HG02885 (cell line): ENCODE data around the gene EIF4B.
A peak's percentile ranks its signal among the peaks of the same experiment; 100 is the strongest.
"Not testable (repeated sequence)": the region's sequence is repeated elsewhere in the genome, so short reads cannot be mapped to it uniquely, and the experiment has no call there.

ENCODE experiments used
- ATAC-seq: cut with Tn5 transposase; IDR thresholded peaks from one replicate; pipeline ENCODE4 v1.9.1; 2021; ENCODE audit warnings: mild to moderate bottlenecking; ENCODE audit not compliant: unreplicated experiment, poor library complexity

Gene EIF4B

GRCh38 chr12:53005986-53006809 is at the start of gene EIF4B:
Gene EIF4B, plus strand, starts transcription at chr12:53006456. Its CDS starts 28 bp downstream, at chr12:53006484.
- peak; percentile 90 for ATAC-seq

GRCh38 chr12:52956987-52957386 is 49.3 kb upstream of the EIF4B start:
- ATAC-seq: no peak

DNA sequence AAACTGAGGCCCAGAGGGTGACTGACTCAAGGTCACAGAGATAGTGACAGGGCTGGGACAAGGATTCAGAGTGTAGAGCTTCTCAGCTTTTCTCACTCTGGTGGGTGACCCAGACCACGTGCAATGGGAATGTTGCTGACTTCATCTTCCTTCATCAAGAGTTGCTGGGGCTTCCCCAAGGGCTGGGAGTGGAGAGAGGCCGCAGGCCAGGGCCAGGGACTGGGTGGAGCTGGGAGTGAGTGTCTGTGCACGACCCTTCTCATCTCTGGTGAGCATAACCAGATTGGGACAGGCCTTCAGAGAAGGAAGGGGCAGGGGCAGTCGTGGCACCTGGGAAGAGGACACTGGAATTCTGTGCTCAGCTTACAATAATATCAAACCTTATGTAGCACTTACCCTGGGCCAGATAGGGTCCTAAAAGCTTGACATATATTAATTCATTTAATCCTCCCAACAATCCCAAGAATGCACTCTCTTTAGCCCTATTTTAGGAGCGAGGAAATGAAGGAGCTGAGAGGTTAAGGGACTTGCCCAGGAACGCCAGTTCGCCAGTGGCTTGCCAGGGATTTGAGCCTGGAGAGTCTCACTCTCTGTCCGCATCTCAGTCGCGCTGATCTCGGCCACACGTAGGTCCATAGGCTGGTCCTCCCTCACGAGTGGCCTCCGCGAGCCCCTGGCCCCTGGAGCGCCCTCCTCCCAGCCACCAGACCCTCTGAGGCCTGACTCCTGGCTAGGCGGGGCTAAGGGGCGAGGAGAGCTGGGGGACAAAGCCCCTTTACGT is 41.5 kb upstream of the EIF4B start:
- no peak for ATAC-seq

DNA sequence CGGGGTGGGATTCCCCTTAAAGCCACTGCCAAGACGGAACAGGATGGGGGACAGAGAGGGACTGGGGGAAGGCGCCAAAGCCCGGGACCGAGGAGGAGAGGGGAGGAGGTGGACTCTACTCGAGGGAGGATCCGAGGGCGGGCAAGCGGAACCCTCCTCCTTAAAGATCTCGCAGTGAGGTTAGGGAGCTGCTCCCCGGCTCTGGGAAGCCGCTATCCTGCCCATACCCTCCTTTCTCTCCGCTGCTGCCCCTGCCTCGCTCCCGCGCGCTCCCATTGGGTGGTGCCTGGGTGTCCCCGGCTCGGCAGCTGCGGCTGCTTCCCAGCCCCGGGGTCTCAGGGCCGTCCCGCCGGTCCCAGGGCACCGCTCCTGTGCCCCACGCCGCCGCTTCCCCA is 40.9 kb upstream of the EIF4B start:
- no peak for ATAC-seq

DNA sequence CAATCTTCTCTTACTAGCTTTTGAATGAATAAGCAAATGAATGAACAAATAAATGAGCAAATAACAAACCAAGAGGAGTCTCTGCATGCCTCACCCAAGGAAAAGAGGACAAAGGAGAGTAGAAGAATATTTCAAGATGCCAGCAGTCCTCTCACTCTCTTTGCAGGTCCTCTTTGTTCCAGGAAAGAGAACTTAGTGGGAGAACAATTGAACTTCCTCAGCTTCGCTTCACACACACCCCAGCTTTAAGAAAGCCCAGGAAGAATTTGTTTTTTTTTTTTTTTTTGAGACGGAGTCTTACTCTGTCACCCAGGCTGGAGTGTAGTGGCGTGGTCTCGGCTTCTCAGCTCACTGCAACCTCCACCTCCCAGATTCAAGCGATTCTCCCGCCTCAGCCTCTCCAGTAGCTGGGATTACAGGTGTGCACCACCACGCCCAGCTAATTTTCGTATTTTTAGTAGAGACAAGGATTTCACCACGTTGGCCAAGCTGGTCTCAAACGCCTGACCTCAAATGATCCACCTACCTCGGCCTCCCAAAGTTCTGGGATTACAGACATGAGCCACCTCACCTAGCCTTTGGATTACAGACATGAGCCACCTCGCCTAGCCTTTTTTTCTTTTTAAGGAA is 37.0 kb upstream of the EIF4B start:
- no peak for ATAC-seq

- ATAC-seq: no peak
Measured at GRCh38 chr12:52969828-52970569, 36.3 kb upstream of the EIF4B start.

GRCh38 chr12:52971679-52972329 is 34.5 kb upstream of the EIF4B start:
- ATAC-seq: no peak

- ATAC-seq: no peak
Measured at GRCh38 chr12:52975204-52975603, 31.1 kb upstream of the EIF4B start.

- no peak for ATAC-seq
Measured at GRCh38 chr12:52975820-52976573, 30.3 kb upstream of the EIF4B start.

DNA sequence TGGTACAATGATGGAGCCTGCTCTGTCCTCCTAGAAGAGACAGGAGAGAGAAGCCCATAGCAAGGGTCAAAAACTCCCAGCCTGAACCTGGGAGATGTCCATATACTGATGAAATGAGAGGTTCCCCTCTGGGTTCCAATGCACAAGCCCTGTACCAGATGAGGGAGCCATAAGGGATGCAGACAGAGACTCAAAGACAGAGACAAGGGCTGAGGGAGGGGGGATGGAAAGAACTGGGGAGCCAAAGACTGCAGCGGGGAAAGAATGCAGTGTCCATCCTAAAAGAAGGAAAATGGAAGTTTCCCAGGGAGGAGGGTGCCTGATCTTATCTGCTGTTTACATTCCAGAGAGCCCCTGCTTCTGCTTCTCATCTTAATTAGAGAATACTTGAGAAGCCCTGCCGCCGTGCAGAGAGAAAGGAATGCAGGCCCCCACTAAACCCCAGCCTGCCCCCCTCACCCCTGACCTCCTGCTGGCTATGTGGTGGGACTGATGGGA is 29.6 kb upstream of the EIF4B start:
- no peak for ATAC-seq

GRCh38 chr12:52977170-52977569 is 29.1 kb upstream of the EIF4B start:
- ATAC-seq: no peak

GRCh38 chr12:52980096-52980649 is 26.1 kb upstream of the EIF4B start:
- ATAC-seq: no peak

DNA sequence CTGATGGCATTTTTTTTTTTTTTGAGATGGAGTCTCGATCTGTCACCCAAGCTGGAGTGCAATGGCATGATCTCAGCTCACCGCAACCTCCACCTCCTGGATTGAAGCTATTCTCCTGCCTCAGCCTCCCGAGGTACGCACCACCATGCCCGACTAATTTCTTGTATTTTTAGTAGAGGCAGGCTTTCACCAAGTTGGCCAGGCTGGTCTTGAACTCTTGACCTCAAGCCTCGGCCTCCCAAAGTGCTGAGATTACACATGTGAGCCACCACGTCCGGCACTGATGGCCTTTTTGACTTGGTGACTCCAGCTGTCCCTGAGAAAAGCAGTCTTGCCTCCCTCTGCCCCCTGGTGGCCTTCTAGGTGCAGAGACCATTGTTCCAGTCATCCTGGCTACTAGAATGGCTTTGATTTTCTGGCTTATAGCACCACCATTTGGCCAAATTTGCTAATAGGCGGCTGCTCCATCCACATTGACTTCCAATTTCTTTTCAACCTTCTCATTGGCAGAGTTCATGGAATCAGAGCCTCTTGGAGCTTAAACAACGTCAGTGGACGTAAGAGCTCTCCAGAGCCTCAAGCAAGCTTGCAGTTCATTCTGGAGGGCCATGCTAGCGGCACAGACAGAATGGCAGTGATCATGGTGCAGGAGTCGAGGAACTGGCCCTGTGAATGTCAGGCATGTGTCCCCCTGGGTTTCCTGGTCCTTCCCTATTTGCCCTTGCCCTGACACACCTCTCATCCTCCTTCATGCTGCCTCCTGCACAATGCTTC is 25.4 kb upstream of the EIF4B start:
- ATAC-seq: peak; percentile 77

DNA sequence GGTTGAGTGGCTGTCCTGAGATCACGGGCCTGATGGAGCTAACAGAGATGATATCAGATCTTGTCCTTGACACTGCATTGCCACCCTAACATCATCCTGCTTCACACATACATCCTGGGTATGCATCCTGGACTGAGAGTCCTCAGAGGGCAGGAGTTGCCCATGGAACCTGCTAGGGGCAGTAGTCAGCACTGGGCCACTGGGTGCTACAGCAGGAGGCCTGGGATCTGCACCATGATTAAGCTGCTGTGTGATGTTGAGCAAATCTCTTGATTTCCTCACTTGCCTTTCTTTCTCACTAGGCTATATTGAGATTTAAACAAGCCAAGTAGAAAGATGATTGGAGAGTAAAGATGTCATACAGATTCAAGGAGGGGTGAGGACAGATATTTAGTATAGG is 22.1 kb upstream of the EIF4B start:
- no peak for ATAC-seq

DNA sequence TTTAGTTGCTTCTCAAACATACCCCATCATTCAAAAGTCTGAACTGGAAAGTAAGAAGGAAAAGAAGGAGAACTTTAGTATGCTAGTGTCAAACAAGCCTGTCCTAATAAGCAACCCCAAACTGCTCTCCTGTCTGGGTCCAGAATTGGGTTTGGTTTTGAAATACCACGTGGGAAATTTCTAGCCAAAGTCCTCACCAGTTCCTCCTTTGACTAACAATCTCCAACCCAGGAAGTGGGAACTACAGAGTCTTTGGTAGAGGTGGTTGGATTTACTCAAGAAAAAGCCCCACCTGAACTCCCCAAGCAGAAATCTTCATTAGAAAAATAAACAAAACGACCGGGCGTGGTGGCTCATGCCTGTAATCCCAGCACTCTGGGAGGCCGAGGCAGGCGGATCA is 17.4 kb upstream of the EIF4B start:
- ATAC-seq: no peak

DNA sequence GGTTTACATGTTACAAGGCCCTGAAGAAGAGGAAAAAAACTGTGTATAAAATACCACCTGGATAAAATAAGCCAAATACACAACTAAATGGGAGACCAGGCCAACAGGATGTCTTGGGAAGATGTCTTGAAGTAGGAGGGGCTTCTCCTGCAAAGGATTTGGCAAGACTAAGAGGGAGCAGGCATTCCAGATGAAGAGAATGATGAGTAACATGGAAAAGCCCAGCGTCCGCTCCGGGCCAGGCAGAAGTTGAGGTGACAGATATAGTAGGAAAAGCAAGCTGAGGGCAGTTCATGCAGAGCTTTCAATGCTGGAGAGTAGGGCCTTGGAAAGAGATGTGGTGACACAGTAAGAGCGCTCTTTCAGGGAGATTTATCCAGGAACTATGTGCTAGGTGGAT is 16.1 kb upstream of the EIF4B start:
- no peak for ATAC-seq

DNA sequence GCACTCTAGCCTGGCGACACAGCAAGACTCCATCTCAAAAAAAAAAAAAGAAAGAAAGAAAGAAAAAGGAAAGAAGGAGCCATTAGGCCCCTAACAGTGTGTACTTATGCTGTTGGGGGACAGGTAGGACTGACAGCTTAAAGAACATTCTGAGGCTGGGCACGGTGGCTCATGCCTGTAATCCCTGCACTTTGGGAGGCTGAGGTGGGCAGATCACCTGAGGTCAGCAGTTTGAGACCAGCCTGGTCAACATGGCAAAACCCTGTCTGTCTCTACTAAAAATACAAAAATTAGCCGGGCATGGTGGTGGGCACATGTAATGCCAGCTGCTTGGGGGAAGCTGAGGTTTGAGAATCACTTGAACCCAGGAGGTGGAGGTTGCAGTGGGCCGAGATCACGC is 14.0 kb upstream of the EIF4B start:
- not testable (repeated sequence) for ATAC-seq
